GM12878 (cell line): ENCODE data around the gene RAD51B. TPM values are rescaled to one million over a fixed set of nuclear protein-coding genes. Genes with fewer than 3 reads are reported as not detected.

Source experiments
- ATAC-seq: fragments of 200-7000 bp; cut with Tn5 transposase; 3 replicates; pipeline ENCODE4 v1.9.1; 2020; ENCODE audit warnings: mild to moderate bottlenecking, moderate library complexity
- BruUV-seq: library from RNA; stranded (reverse); fragments of 400-500 nt; replicated peaks from 2 replicates; lab custom pipeline; 2021; lab: Mats Ljungman, UMichigan
- CTCF ChIA-PET: fragments of 300-600 bp; sonication (Branson Sonifier 250); formaldehyde crosslinking; extraction: SDS; loops from one replicate; lab custom pipeline; 2021; ENCODE audit warnings: inconsistent platforms; lab: Yijun Ruan, JAX
- POLR2A ChIA-PET: fragments of 350-600 bp; formaldehyde crosslinking; extraction: SDS; loops from one replicate; lab custom pipeline; 2021; ENCODE audit warnings: inconsistent platforms; lab: Charles Lee
- RAD21 ChIA-PET: fragments of 300-600 bp; sonication (Branson Sonifier 250); formaldehyde crosslinking; loops from one replicate; lab custom pipeline; 2023; ENCODE audit warnings: antibody characterized with exemption; ENCODE audit not compliant: unreplicated experiment; lab: Charles Lee
- SMC1A ChIA-PET: fragments of 300-600 bp; sonication (Branson Sonifier 250); formaldehyde crosslinking; loops from one replicate; lab custom pipeline; 2023; ENCODE audit not compliant: unreplicated experiment, uncharacterized antibody; lab: Charles Lee
- DNase-seq: peaks from one replicate; pipeline ENCODE4 v3.0.0-alpha.2; 2011; ENCODE audit warnings: low read depth, low spot score
- FAIRE-seq: peaks from 3 replicates; lab custom pipeline; 2011; peaks lifted over from hg19 to GRCh38; lab: Jason Lieb, UNC
- H2AFZ ChIP-seq: 2 replicates; pipeline ENCODE4 v1.6.0; 2011; ENCODE audit warnings: low read depth, low read length, control low read depth; ENCODE audit not compliant: control insufficient read depth
- H3K27ac ChIP-seq: 2 replicates; pipeline ENCODE4 v1.5.1; 2011; ENCODE audit warnings: control low read depth; ENCODE audit not compliant: control insufficient read depth, insufficient read depth
- H3K27me3 ChIP-seq, 2 experiments: replicated peaks in 1 of 2; 2 replicates each; pipeline versions ENCODE4 v1.6.0 to v1.6.1; 2011; ENCODE audit warnings: low read length in 1 of 2; ENCODE audit not compliant: control insufficient read depth in 2 of 2, insufficient read depth in 2 of 2
- H3K36me3 ChIP-seq, 2 experiments: 2 replicates each; pipeline ENCODE4 v1.5.1; 2011; ENCODE audit warnings: low read length in 1 of 2; ENCODE audit not compliant: control insufficient read depth in 2 of 2, insufficient read depth in 2 of 2
- H3K4me1 ChIP-seq: 2 replicates; pipeline ENCODE4 v1.6.1; 2011; ENCODE audit warnings: mild to moderate bottlenecking, low read length, moderate library complexity, mixed read lengths; ENCODE audit not compliant: control insufficient read depth, insufficient read depth
- H3K4me2 ChIP-seq: 2 replicates; pipeline ENCODE4 v1.6.0; 2011; ENCODE audit warnings: control low read depth; ENCODE audit not compliant: control insufficient read depth, insufficient read depth
- H3K4me3 ChIP-seq: fragments of 200-600 bp; sonication (generic); 2 replicates; pipeline ENCODE4 v1.5.1; 2016
- H3K79me2 ChIP-seq: 2 replicates; pipeline ENCODE4 v1.6.0; 2011; ENCODE audit warnings: low read length; ENCODE audit not compliant: control insufficient read depth, insufficient read depth
- H3K9ac ChIP-seq: 2 replicates; pipeline ENCODE4 v1.8.0; 2011; ENCODE audit warnings: low read length, control low read depth, mixed read lengths; ENCODE audit not compliant: control insufficient read depth, insufficient read depth
- H3K9me3 ChIP-seq: replicated peaks from 3 replicates; pipeline ENCODE4 v1.5.1; 2011; ENCODE audit warnings: mild to moderate bottlenecking, low read length; ENCODE audit not compliant: control insufficient read depth, insufficient read depth
- H4K20me1 ChIP-seq: 2 replicates; pipeline ENCODE4 v1.6.0; 2011; ENCODE audit not compliant: control insufficient read depth, insufficient read depth
- CHD2 ChIP-seq: IDR thresholded peaks from 2 replicates; pipeline ENCODE4 v1.6.1; 2011; ENCODE audit warnings: low read depth, low read length, improper control_type of control experiment, borderline replicate concordance
- CUX1 ChIP-seq: IDR thresholded peaks from 2 replicates; pipeline ENCODE4 v1.6.1; 2012; ENCODE audit warnings: improper control_type of control experiment, low read depth, low read length; ENCODE audit not compliant: insufficient replicate concordance
- MEF2B ChIP-seq: fragments of 450-650 bp; IDR thresholded peaks from 2 replicates; pipeline ENCODE4 v1.6.1; 2018; ENCODE audit warnings: mild to moderate bottlenecking, moderate library complexity; ENCODE audit not compliant: partially characterized antibody, poor library complexity, severe bottlenecking
- POLR2AphosphoS5 ChIP-seq: IDR thresholded peaks from 2 replicates; pipeline ENCODE4 v1.6.1; 2011; ENCODE audit warnings: mild to moderate bottlenecking, low read length, inconsistent platforms
- RAD21 ChIP-seq: IDR thresholded peaks from 2 replicates; pipeline ENCODE4 v1.6.1; 2011; ENCODE audit warnings: mild to moderate bottlenecking, low read depth, low read length, moderate library complexity; ENCODE audit not compliant: insufficient read depth
- RBBP5 ChIP-seq: fragments of 200-600 bp; sonication (generic); conservative IDR thresholded peaks from 2 replicates; pipeline ENCODE4 v1.6.1; 2016
- ZNF622 ChIP-seq: fragments of 450-650 bp; IDR thresholded peaks from 2 replicates; pipeline ENCODE4 v1.6.1; 2017; ENCODE audit warnings: mild to moderate bottlenecking, inconsistent platforms
- WGBS: methylation state at CpG from one replicate; pipeline ENCODE4 v1.1.6; 2016; ENCODE audit warnings: low lambda C conversion rate; ENCODE audit not compliant: insufficient replicate concordance, insufficient coverage; ENCODE audit errors: missing lambda C conversion rate; 5-methylcytosine and 5-hydroxymethylcytosine counted together
- in situ Hi-C: fragments of 300-500 bp; cut with MboI; formaldehyde crosslinking; loops from 9 replicates; pipeline ENCODE4 v1.14.3; 2018; ENCODE audit warnings: mixed read lengths
- intact Hi-C: fragments of 100-400 bp; cut with micrococcal nuclease; formaldehyde crosslinking; loops from one replicate; pipeline ENCODE4 v1.14.2; 2022; ENCODE audit not compliant: unreplicated experiment
- polyA plus RNA-seq, 11 experiments: library from polyadenylated mRNA; depleted of rRNA in 4 of 11; unstranded in 6 of 11; stranded (reverse) in 5 of 11; fragments of >200 nt; fragmentation: Nextera tagmentation in 4 of 11; fragmentation: Illumina TruSeq in 1 of 11; extraction: Ambion mirVana in 4 of 11; extraction: Trizol in 1 of 11; gene quantifications; 1 replicate in 1 of 11; 2 replicates in 10 of 11; pipeline versions ENCODE4 v1.2.1 to v1.2.3, GENCODE V29; 2011 to 2016; ENCODE audit warnings: inconsistent platforms in 2 of 11, missing spikeins in 2 of 11, low read depth in 1 of 11
- total RNA-seq, 4 experiments: library from RNA; depleted of rRNA in 3 of 4; stranded (reverse); fragments of >200 nt in 3 of 4; fragmentation: Illumina TruSeq in 1 of 4; extraction: Trizol in 1 of 4; gene quantifications; 2 replicates each; pipeline versions ENCODE4 v1.2.1 to v1.2.3, GENCODE V29; 2013 to 2021

Gene RAD51B
- total and polyA plus RNA-seq, 10 of the 15 experiments (the other 5 are each of a cell fraction or from before 2014, with no cell fraction given) = 9.8 to 26.8 (median 21.3) TPM

- Histone ChIP-seq H3K4me3 (no peak overlapping the region), H3K9me3 (no peaks in the 10 kb centered on the region), H3K4me1 (no peaks in the 10 kb centered on the region), H2AFZ (no peak overlapping the region), H3K9ac (no peak overlapping the region), H3K27ac (no peak overlapping the region), H4K20me1 (no peaks in the 10 kb centered on the region), H3K4me2 (no peak overlapping the region), H3K27me3 (no peaks in the 10 kb centered on the region), H3K36me3 (no peaks in the 10 kb centered on the region), H3K79me2 (no peaks in the 10 kb centered on the region)
- ChIA-PET CTCF (interaction anchor here (0.9 to 1.6 kb wide), 5 partner anchors 9 to 925 kb away, joined by 3 read pairs; no protein-coding TSS in a partner anchor), SMC1A (interaction anchor here (0.9 to 2.6 kb wide), 7 partner anchors 15 to 906 kb away, joined by 3 to 9 read pairs (median 3); no protein-coding TSS in a partner anchor), RAD21 (no interaction called here), POLR2A (no interaction called here)
- intact Hi-C loops (no loop called here), in situ Hi-C loops (loop anchor here (10.0 kb wide), 1 partner anchor 887 kb away; no protein-coding TSS in a partner anchor)
- no TSS peak for BruUV-seq
- FAIRE-seq (no peak), ATAC-seq (no peak), DNase-seq (no peak)
- TF ChIP-seq ZNF622 (no peak), CHD2 (no peak), CUX1 (no peak), POLR2AphosphoS5 (no peak), MEF2B (no peak), RBBP5 (no peak), RAD21 (no peak)
- 92% methylated on average over 2 of the region's 2 CpGs for WGBS
These were observed 118.5 kb downstream of the RAD51B start for GRCh38 chr14:67938071-67938470.
